Measurements from ENCODE around the gene GNE.
"Not testable (repeated sequence)": the region's sequence is repeated elsewhere in the genome, so short reads cannot be mapped to it uniquely, and the experiment has no call there.

The GNE gene

GRCh38 chr9:36286388-36286787 is 28.1 kb upstream of the GNE start:
- ATAC-seq (ENCODE audit: low read depth) = no peak
- no peaks in the 10 kb centered on the region for H3K27me3 Mint-ChIP-seq
- no peaks in the 10 kb centered on the region for H3K36me3 Mint-ChIP-seq
- H3K4me1 Mint-ChIP-seq = no peaks in the 10 kb centered on the region
- no peak overlapping the region for H3K27ac Mint-ChIP-seq
- no peak for DNase-seq (ENCODE audit: low spot score in 2 of 2)
- no peaks in the 10 kb centered on the region for H3K9me3 Mint-ChIP-seq
- H3K4me3 Mint-ChIP-seq = no peak overlapping the region

- H3K9me3 Mint-ChIP-seq = no peaks in the 10 kb centered on the region
- H3K27ac Mint-ChIP-seq = no peak overlapping the region
- no peaks in the 10 kb centered on the region for H3K27me3 Mint-ChIP-seq
- H3K4me3 Mint-ChIP-seq = no peak overlapping the region
- peaks cover 2% of the 10 kb centered on the region for H3K36me3 Mint-ChIP-seq
- DNase-seq (ENCODE audit: low spot score in 2 of 2) (no peak), ATAC-seq (ENCODE audit: low read depth) (no peak)
- no peaks in the 10 kb centered on the region for H3K4me1 Mint-ChIP-seq
Measured at GRCh38 chr9:36284226-36284625, 26.0 kb upstream of the GNE start.

- Mint-ChIP-seq H3K4me1 (no peaks in the 10 kb centered on the region), H3K9me3 (no peaks in the 10 kb centered on the region), H3K27ac (no peak overlapping the region), H3K4me3 (no peak overlapping the region), H3K36me3 (peaks cover 2% of the 10 kb centered on the region), H3K27me3 (no peaks in the 10 kb centered on the region)
- no peak for ATAC-seq (ENCODE audit: low read depth)
- no peak for DNase-seq (ENCODE audit: low spot score in 2 of 2)
Measured at GRCh38 chr9:36282275-36282674, 24.0 kb upstream of the GNE start.

- Mint-ChIP-seq H3K36me3 (peaks cover 2% of the 10 kb centered on the region), H3K4me3 (no peak overlapping the region), H3K27ac (no peak overlapping the region), H3K4me1 (no peaks in the 10 kb centered on the region), H3K9me3 (no peaks in the 10 kb centered on the region), H3K27me3 (no peaks in the 10 kb centered on the region)
- DNase-seq (ENCODE audit: low spot score in 2 of 2) (no peak), ATAC-seq (ENCODE audit: low read depth) (no peak)
Measured at GRCh38 chr9:36280989-36281388, 22.7 kb upstream of the GNE start.

- no peak overlapping the region for H3K27ac Mint-ChIP-seq
- no peaks in the 10 kb centered on the region for H3K4me1 Mint-ChIP-seq
- no peaks in the 10 kb centered on the region for H3K9me3 Mint-ChIP-seq
- DNase-seq (ENCODE audit: low spot score in 2 of 2) (no peak), ATAC-seq (ENCODE audit: low read depth) (no peak)
- no peaks in the 10 kb centered on the region for H3K27me3 Mint-ChIP-seq
- H3K4me3 Mint-ChIP-seq = no peak overlapping the region
- H3K36me3 Mint-ChIP-seq = peaks cover 2% of the 10 kb centered on the region
Measured at GRCh38 chr9:36278243-36278642, 20.0 kb upstream of the GNE start.

- Mint-ChIP-seq H3K9me3 (no peaks in the 10 kb centered on the region), H3K36me3 (peaks cover 3% of the 10 kb centered on the region), H3K27ac (no peak overlapping the region), H3K4me1 (no peaks in the 10 kb centered on the region), H3K4me3 (no peak overlapping the region), H3K27me3 (no peaks in the 10 kb centered on the region)
- ATAC-seq (ENCODE audit: low read depth) = no peak
- no peak for DNase-seq (ENCODE audit: low spot score in 2 of 2)
Measured at GRCh38 chr9:36276781-36277181, 18.5 kb upstream of the GNE start.

GRCh38 chr9:36276254-36276653 is 18.0 kb upstream of the GNE start:
- H3K4me1 Mint-ChIP-seq = no peaks in the 10 kb centered on the region
- H3K27me3 Mint-ChIP-seq = no peaks in the 10 kb centered on the region
- DNase-seq (ENCODE audit: low spot score in 2 of 2) = no peak
- no peak overlapping the region for H3K27ac Mint-ChIP-seq
- H3K36me3 Mint-ChIP-seq = peaks cover 3% of the 10 kb centered on the region
- ATAC-seq (ENCODE audit: low read depth) = no peak
- H3K9me3 Mint-ChIP-seq = no peaks in the 10 kb centered on the region
- no peak overlapping the region for H3K4me3 Mint-ChIP-seq

- no peak overlapping the region for H3K4me3 Mint-ChIP-seq
- peaks cover 2% of the 10 kb centered on the region for H3K36me3 Mint-ChIP-seq
- DNase-seq (ENCODE audit: low spot score in 2 of 2) = no peak
- ATAC-seq (ENCODE audit: low read depth) = no peak
- H3K27me3 Mint-ChIP-seq = no peaks in the 10 kb centered on the region
- H3K9me3 Mint-ChIP-seq = no peaks in the 10 kb centered on the region
- no peaks in the 10 kb centered on the region for H3K4me1 Mint-ChIP-seq
- no peak overlapping the region for H3K27ac Mint-ChIP-seq
Measured at GRCh38 chr9:36275060-36275459, 16.8 kb upstream of the GNE start.

GRCh38 chr9:36273354-36273753 is 15.1 kb upstream of the GNE start:
- ATAC-seq (ENCODE audit: low read depth); H3K27ac Mint-ChIP-seq; H3K9me3 Mint-ChIP-seq; H3K36me3 Mint-ChIP-seq; H3K4me1 Mint-ChIP-seq; DNase-seq (ENCODE audit: low spot score in 2 of 2); H3K4me3 Mint-ChIP-seq; H3K27me3 Mint-ChIP-seq: not testable (repeated sequence)

- no peak overlapping the region for H3K27ac Mint-ChIP-seq
- no peak overlapping the region for H3K4me3 Mint-ChIP-seq
- peaks cover 2% of the 10 kb centered on the region for H3K36me3 Mint-ChIP-seq
- H3K9me3 Mint-ChIP-seq = no peaks in the 10 kb centered on the region
- H3K27me3 Mint-ChIP-seq = no peaks in the 10 kb centered on the region
- no peak for DNase-seq (ENCODE audit: low spot score in 2 of 2)
- ATAC-seq (ENCODE audit: low read depth) = no peak
- H3K4me1 Mint-ChIP-seq = no peaks in the 10 kb centered on the region
Measured at GRCh38 chr9:36268007-36268427, 9.8 kb upstream of the GNE start.

- no peaks in the 10 kb centered on the region for H3K9me3 Mint-ChIP-seq
- H3K27me3 Mint-ChIP-seq = no peaks in the 10 kb centered on the region
- ATAC-seq (ENCODE audit: low read depth) = no peak
Measured at GRCh38 chr9:36264896-36265295, 6.6 kb upstream of the GNE start.

GRCh38 chr9:36263683-36264082 is 5.4 kb upstream of the GNE start:
- H3K4me1 Mint-ChIP-seq = peaks cover 2% of the 10 kb centered on the region
- H3K36me3 Mint-ChIP-seq = no peaks in the 10 kb centered on the region
- H3K9me3 Mint-ChIP-seq = no peaks in the 10 kb centered on the region
- no peak overlapping the region for H3K27ac Mint-ChIP-seq
- no peak overlapping the region for H3K4me3 Mint-ChIP-seq
- no peak for DNase-seq (ENCODE audit: low spot score in 2 of 2)
- no peak for ATAC-seq (ENCODE audit: low read depth)
- no peaks in the 10 kb centered on the region for H3K27me3 Mint-ChIP-seq

More at GRCh38 chr9:36264896-36265295, 6.6 kb upstream of the GNE start:
- Mint-ChIP-seq H3K4me1 (no peaks in the 10 kb centered on the region), H3K27ac (no peak overlapping the region), H3K4me3 (no peak overlapping the region), H3K36me3 (no peaks in the 10 kb centered on the region)
- DNase-seq (ENCODE audit: low spot score in 2 of 2) = no peak

- H3K4me3 Mint-ChIP-seq = peak overlapping the region; percentile 98
- DNase-seq (ENCODE audit: low spot score in 2 of 2) = no peak
- H3K27me3 Mint-ChIP-seq = no peaks in the 10 kb centered on the region
- peaks cover 3% of the 10 kb centered on the region for H3K4me1 Mint-ChIP-seq
- H3K36me3 Mint-ChIP-seq = no peaks in the 10 kb centered on the region
- no peaks in the 10 kb centered on the region for H3K9me3 Mint-ChIP-seq
- no peak for ATAC-seq (ENCODE audit: low read depth)
- peak overlapping the region; percentile 95 for H3K27ac Mint-ChIP-seq
Measured at GRCh38 chr9:36258996-36259533, 817 bp upstream of the GNE start.

- ATAC-seq (ENCODE audit: low read depth) (no peak), DNase-seq (ENCODE audit: low spot score in 2 of 2) (no peak)
- no peak overlapping the region for H3K4me3 Mint-ChIP-seq
- peaks cover 11% of the 10 kb centered on the region for H3K4me1 Mint-ChIP-seq
- peaks cover 10% of the 10 kb centered on the region for H3K36me3 Mint-ChIP-seq
- H3K27me3 Mint-ChIP-seq = no peaks in the 10 kb centered on the region
- peak overlapping the region; percentile 48 for H3K27ac Mint-ChIP-seq
- no peaks in the 10 kb centered on the region for H3K9me3 Mint-ChIP-seq
Measured at GRCh38 chr9:36251428-36251827, 6.8 kb downstream of the GNE start.

GRCh38 chr9:36250079-36250478 is 8.2 kb downstream of the GNE start:
- H3K27ac Mint-ChIP-seq = peak overlapping the region; percentile 35
- H3K36me3 Mint-ChIP-seq = peaks cover 13% of the 10 kb centered on the region
- H3K4me3 Mint-ChIP-seq = no peak overlapping the region
- no peak for ATAC-seq (ENCODE audit: low read depth)
- no peaks in the 10 kb centered on the region for H3K9me3 Mint-ChIP-seq
- no peak for DNase-seq (ENCODE audit: low spot score in 2 of 2)
- H3K27me3 Mint-ChIP-seq = no peaks in the 10 kb centered on the region
- H3K4me1 Mint-ChIP-seq = peaks cover 11% of the 10 kb centered on the region

All from memory B cell (primary cell).